Measurements from ENCODE around the gene TGFA. TPM values are rescaled to one million over a fixed set of nuclear protein-coding genes. Genes with fewer than 3 reads are reported as not detected.

TGFA gene
- polyA plus RNA-seq, 1 donor (not counting 4 experiments of a cell fraction or from before 2014, with no cell fraction given): 51.7 TPM

DNA sequence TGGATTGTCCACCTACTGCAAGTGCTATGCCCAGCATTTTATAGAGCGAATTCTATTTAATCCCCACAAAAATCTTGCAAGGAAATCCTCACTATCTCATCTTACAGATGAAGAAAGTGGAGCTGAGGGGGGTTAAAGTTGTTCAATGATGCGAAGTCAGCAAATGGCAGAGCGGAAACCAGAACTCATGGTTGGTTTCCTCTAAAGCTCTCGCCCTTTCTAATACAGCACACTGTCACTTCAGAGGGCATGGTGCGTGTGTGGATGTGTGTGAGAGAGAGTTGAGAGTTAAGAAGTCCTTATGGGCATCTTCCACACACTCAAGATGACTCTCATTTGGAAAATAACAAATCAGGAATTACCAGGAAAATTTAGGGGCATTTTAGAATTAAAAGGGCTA is 78.4 kb downstream of the TGFA start:
- Histone ChIP-seq H4K20me1 (ENCODE audit: control insufficient read depth, extremely low read depth, insufficient read depth, low read length) (no peaks in the 10 kb centered on the region), H3K4me1 (ENCODE audit: control insufficient read depth, extremely low read depth, insufficient read depth, low read length) (no peaks in the 10 kb centered on the region), H2AFZ (ENCODE audit: control insufficient read depth, low read length) (no peak overlapping the region), H3K36me3 (ENCODE audit: control insufficient read depth in 2 of 2, extremely low read depth in 1 of 2, insufficient read depth in 2 of 2, low read length in 2 of 2) (peaks cover 2 to 12% of the 10 kb centered on the region in 2 experiments), H3K27ac (ENCODE audit: control insufficient read depth, insufficient read depth, low read length) (no peak overlapping the region), H3K9me3 (ENCODE audit: control insufficient read depth, low read depth, low read length) (no peaks in the 10 kb centered on the region), H3K27me3 (ENCODE audit: control insufficient read depth, extremely low read depth, insufficient read depth, low read length) (no peaks in the 10 kb centered on the region), H3K4me2 (ENCODE audit: control insufficient read depth, extremely low read depth, insufficient read depth, low read depth, low read length) (no peak overlapping the region), H3K79me2 (ENCODE audit: control insufficient read depth, insufficient read depth, low read length) (peaks cover 70% of the 10 kb centered on the region), H3K9me1 (ENCODE audit: control insufficient read depth, extremely low read depth, insufficient read depth, low read length) (no peaks in the 10 kb centered on the region), H3K4me3 (ENCODE audit: control insufficient read depth in 2 of 3, extremely low read depth in 1 of 3, insufficient read depth in 2 of 3, low read depth in 1 of 3, low read length in 3 of 3) (no peak overlapping the region), H3K9ac (ENCODE audit: control insufficient read depth, extremely low read depth, insufficient read depth, low read length) (no peak overlapping the region)
- no peak for DNase-seq (ENCODE audit: low read depth, low spot score)
- dilution Hi-C loops (cut with MboI; ENCODE audit: extremely low pct_ligation_motif_present, low sequenced_read_pairs): no loop called here
- TF ChIP-seq EZH2 (IDR thresholded peaks at IDR 0.05; ENCODE audit: low read length) (no peak), CTCF (optimal IDR thresholded peaks at IDR 0.05 in 1 of 3, IDR thresholded peaks at IDR 0.05 in 1 of 3, conservative IDR thresholded peaks at IDR 0.05 in 1 of 3; ENCODE audit: extremely low read depth in 1 of 3, insufficient read depth in 2 of 3, low read length in 3 of 3) (no peak)
- no peak for FAIRE-seq

DNA sequence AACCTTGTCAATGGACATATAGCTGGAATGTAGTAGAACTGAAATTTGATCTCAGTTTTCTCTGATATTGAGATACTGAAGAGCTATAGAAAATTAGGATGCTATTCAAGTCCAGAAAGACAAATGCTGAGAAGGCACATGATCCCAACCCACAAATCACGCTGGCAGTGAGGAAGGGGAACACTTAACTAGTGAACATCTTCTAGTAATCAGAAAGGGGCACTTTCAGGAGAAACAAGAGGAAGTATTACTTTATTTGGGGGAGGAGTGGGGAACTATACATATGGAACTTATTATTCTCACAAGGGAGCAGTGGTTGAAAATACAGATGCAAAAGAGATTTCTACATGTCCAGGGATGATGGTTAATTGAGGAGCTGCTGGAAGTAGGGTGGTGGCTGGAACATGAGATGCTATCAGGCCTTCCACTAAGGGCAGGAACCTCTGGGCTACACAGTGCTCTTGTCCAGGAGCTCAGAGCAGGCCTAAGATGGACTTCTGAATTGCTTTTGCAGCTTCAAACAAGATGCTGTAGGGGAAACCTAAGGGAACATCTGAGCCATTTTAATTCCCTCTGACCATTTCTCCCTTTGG is 79.3 kb downstream of the TGFA start:
- H2AFZ ChIP-seq (ENCODE audit: control insufficient read depth, low read length): no peak overlapping the region
- no peaks in the 10 kb centered on the region for H3K9me3 ChIP-seq (ENCODE audit: control insufficient read depth, low read depth, low read length)
- dilution Hi-C loops (cut with MboI; ENCODE audit: extremely low pct_ligation_motif_present, low sequenced_read_pairs): loop anchor here (25.0 kb wide), 1 partner anchor 163 kb away; no protein-coding TSS in a partner anchor
- H3K9me1 ChIP-seq (ENCODE audit: control insufficient read depth, extremely low read depth, insufficient read depth, low read length): no peaks in the 10 kb centered on the region
- no peaks in the 10 kb centered on the region for H3K27me3 ChIP-seq (ENCODE audit: control insufficient read depth, extremely low read depth, insufficient read depth, low read length)
- DNase-seq (ENCODE audit: low read depth, low spot score) (no peak), FAIRE-seq (no peak)
- H3K4me2 ChIP-seq (ENCODE audit: control insufficient read depth, extremely low read depth, insufficient read depth, low read depth, low read length): no peak overlapping the region
- no peak overlapping the region for H3K9ac ChIP-seq (ENCODE audit: control insufficient read depth, extremely low read depth, insufficient read depth, low read length)
- H3K27ac ChIP-seq (ENCODE audit: control insufficient read depth, insufficient read depth, low read length): no peak overlapping the region
- H4K20me1 ChIP-seq (ENCODE audit: control insufficient read depth, extremely low read depth, insufficient read depth, low read length): peaks cover 3% of the 10 kb centered on the region
- H3K36me3 ChIP-seq (ENCODE audit: control insufficient read depth in 2 of 2, extremely low read depth in 1 of 2, insufficient read depth in 2 of 2, low read length in 2 of 2): peaks cover 0 to 12% of the 10 kb centered on the region in 2 experiments
- H3K4me1 ChIP-seq (ENCODE audit: control insufficient read depth, extremely low read depth, insufficient read depth, low read length): no peaks in the 10 kb centered on the region
- H3K4me3 ChIP-seq (ENCODE audit: control insufficient read depth in 2 of 3, extremely low read depth in 1 of 3, insufficient read depth in 2 of 3, low read depth in 1 of 3, low read length in 3 of 3): no peak overlapping the region
- peaks cover 76% of the 10 kb centered on the region for H3K79me2 ChIP-seq (ENCODE audit: control insufficient read depth, insufficient read depth, low read length)
- TF ChIP-seq EZH2 (IDR thresholded peaks at IDR 0.05; ENCODE audit: low read length) (no peak), CTCF (optimal IDR thresholded peaks at IDR 0.05 in 1 of 3, IDR thresholded peaks at IDR 0.05 in 1 of 3, conservative IDR thresholded peaks at IDR 0.05 in 1 of 3; ENCODE audit: extremely low read depth in 1 of 3, insufficient read depth in 2 of 3, low read length in 3 of 3) (no peak)
